Lower leg skin (tissue), 4 donors: ENCODE measurements around the gene CNTNAP1. TPM values are rescaled to one million over a fixed set of nuclear protein-coding genes. Genes with fewer than 3 reads are reported as not detected.
"Not testable (repeated sequence)": the region's sequence is repeated elsewhere in the genome, so short reads cannot be mapped to it uniquely, and the experiment has no call there.

Experiments
- DNase-seq, 2 donors: peaks; one replicate each; pipeline ENCODE4 v3.0.0-alpha.2; 2019; ENCODE audit warnings: low spot score in 2 of 2
- H3K4me3 ChIP-seq: fragments of 200-600 bp; sonication (generic); 2 replicates; pipeline ENCODE4 v1.5.1; 2017; ENCODE audit warnings: mild to moderate bottlenecking, low read depth; ENCODE audit not compliant: poor library complexity, severe bottlenecking
- POLR2A ChIP-seq, 2 donors: fragments of 450-650 bp; IDR thresholded peaks; one replicate each; pipeline ENCODE4 v1.6.1; 2016 to 2017; ENCODE audit warnings: antibody characterized with exemption in 2 of 2, mild to moderate bottlenecking in 1 of 2, moderate library complexity in 1 of 2
- WGBS, 2 donors: methylation state at CpG; one replicate each; pipeline ENCODE4 v1.1.5; 2018; 5-methylcytosine and 5-hydroxymethylcytosine counted together
- intact Hi-C: fragments of 100-400 bp; cut with DNase I; formaldehyde crosslinking; loops from one replicate; pipeline ENCODE4 v1.15.0; 2023; ENCODE audit warnings: low total_unique reads
- total RNA-seq, 4 donors: library from RNA; depleted of rRNA; stranded (reverse); fragments of >200 nt; gene quantifications; one replicate each; pipeline ENCODE4 v1.1.0, GENCODE V29; 2016
- TF ChIP-seq, protein P1 (sequence below), 3 donors: fragments of 450-650 bp; IDR thresholded peaks; one replicate each; pipeline ENCODE4 v1.5.1; 2016; ENCODE audit warnings: antibody characterized with exemption in 3 of 3, mild to moderate bottlenecking in 3 of 3, moderate library complexity in 2 of 3

CNTNAP1 gene
- total RNA-seq, 4 donors from 2014 or later = 0.13 to 1.5 (median 0.65) TPM

DNA sequence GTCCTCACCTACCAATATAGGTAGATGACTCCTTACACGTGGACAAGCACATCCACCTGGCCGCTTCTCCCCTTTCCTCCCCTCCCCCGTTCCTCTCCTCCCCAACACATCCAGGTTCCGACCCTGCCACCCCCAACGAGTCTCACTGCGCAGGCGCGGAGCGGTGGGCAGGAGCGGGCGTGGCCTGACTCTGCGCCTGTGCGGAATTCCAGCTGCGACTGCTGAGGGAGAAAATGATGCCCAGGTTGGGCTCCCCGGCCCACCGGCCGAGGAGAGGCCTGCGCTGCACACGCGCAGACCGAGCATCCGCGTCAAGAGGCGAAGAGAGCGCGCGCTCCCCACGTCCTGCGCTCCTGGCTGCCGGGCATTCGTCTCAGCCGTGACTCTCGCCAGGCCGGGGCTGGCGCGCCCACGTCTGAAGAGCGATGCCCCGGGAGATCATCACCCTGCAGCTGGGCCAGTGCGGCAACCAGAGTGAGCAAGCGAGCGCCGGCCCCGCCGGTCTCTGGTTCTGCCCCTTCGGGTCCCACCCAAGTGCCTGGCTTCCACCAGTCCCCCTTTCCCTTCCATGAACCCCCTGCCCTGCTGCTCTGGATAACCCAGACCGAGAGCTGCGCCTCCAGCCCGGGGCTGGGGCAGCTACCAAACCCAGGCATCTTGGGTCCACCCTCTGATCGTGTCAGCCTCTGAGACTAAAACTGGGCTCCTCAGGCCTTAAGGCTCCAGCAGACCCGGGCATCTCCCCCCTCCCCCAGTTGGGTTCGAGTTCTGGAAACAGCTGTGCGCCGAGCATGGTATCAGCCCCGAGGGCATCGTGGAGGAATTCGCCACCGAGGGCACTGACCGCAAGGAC is 23.0 kb upstream of the CNTNAP1 start, which contains the start of gene TUBG2:
Gene TUBG2 (plus strand): TSS at position 206 of the 853 bp plus-strand sequence. CDS start 220 bp downstream, at position 426.
- peak; percentile 67 to 96 for DNase-seq
- intact Hi-C loops = no loop called here
- peak within 1 kb of the TSS; percentile 39 for H3K4me3 ChIP-seq
- 4% methylated on average over 46 to 59 of the region's 59 CpGs for WGBS, 2 donors
- TF ChIP-seq POLR2A (IDR thresholded peaks at IDR 0.05) = peak in 1 of 2 donors; percentile 11
- TF ChIP-seq, protein P1, sequence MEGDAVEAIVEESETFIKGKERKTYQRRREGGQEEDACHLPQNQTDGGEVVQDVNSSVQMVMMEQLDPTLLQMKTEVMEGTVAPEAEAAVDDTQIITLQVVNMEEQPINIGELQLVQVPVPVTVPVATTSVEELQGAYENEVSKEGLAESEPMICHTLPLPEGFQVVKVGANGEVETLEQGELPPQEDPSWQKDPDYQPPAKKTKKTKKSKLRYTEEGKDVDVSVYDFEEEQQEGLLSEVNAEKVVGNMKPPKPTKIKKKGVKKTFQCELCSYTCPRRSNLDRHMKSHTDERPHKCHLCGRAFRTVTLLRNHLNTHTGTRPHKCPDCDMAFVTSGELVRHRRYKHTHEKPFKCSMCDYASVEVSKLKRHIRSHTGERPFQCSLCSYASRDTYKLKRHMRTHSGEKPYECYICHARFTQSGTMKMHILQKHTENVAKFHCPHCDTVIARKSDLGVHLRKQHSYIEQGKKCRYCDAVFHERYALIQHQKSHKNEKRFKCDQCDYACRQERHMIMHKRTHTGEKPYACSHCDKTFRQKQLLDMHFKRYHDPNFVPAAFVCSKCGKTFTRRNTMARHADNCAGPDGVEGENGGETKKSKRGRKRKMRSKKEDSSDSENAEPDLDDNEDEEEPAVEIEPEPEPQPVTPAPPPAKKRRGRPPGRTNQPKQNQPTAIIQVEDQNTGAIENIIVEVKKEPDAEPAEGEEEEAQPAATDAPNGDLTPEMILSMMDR (IDR thresholded peaks at IDR 0.05) = no peak

DNA sequence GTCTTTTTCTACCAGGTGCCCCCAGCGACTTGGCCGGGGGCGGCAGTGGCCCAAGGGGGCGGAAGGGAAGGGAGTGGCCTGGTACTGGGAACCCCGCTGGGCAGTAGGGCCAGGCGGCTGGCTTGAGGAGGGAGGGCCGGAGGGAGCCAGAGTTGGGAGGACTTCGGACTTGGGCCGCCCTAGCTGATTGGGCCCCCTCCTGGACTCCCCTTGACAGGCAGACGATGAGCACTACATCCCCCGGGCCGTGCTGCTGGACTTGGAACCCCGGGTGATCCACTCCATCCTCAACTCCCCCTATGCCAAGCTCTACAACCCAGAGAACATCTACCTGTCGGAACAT is 22.4 kb upstream of the CNTNAP1 start:
- DNase-seq, H3K4me3 ChIP-seq, intact Hi-C loops: not testable (repeated sequence)
- WGBS, 2 donors = 21 to 37% methylated on average over 5 of the region's 14 CpGs

DNA sequence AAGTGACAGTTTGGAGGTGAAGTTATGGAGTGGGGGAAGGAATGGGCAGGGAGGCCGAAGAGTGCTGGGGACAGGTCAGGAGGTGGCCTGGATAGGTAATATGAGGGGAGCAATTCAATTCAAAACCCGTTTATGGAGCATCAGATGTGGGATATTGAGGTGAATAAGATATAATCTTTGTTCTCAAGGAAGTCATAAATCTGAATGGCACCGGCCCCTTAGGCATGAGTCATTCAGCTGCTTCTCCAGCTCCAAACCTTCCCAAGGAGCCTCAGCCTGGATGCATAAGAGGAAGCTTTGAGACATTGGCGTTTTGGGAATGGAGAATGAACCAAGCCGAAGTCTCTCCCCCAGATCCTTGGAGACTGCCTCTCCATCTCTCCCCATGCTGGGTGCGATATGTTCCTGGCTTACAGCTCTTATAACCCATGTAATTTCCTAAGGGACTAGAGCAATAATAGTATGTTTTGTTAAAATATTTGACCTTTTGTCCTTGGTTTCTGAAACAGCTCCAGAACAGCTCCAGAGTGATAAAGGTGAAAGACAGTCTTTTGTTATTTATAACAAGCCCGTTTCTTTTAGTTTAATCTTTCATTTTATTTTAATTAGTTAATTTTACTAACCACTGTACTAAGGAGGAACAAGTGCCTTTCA is 21.5 kb upstream of the CNTNAP1 start:
- DNase-seq = no peak
- intact Hi-C loops = no loop called here
- TF ChIP-seq POLR2A (IDR thresholded peaks at IDR 0.05) = no peak
- TF ChIP-seq, protein P1 (IDR thresholded peaks at IDR 0.05) = no peak
- 34 to 35% methylated on average over 7 of the region's 7 CpGs for WGBS, 2 donors
- H3K4me3 ChIP-seq = no peak overlapping the region

DNA sequence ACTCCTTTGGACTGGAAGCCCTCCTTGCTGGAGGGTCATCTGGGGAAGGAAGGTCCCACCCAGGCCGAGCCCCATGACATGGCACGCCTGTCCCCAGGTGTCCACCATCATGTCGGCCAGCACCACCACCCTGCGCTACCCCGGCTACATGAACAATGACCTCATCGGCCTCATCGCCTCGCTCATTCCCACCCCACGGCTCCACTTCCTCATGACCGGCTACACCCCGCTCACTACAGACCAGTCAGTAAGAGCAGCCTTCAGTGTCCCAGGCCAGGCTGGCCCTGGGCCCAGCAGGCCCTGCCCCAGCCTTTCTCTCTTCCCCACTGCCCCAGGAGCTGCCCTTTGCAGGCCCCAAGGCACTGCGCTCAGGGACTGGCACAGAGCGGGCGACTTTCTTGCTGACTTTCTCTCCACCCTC is 16.7 kb upstream of the CNTNAP1 start:
- intact Hi-C loops = no loop called here
- 83 to 86% methylated on average over 14 of the region's 14 CpGs for WGBS, 2 donors
- no peak for DNase-seq
- H3K4me3 ChIP-seq = no peak overlapping the region
- TF ChIP-seq POLR2A (IDR thresholded peaks at IDR 0.05) = no peak
- TF ChIP-seq, protein P1 (IDR thresholded peaks at IDR 0.05) = no peak

DNA sequence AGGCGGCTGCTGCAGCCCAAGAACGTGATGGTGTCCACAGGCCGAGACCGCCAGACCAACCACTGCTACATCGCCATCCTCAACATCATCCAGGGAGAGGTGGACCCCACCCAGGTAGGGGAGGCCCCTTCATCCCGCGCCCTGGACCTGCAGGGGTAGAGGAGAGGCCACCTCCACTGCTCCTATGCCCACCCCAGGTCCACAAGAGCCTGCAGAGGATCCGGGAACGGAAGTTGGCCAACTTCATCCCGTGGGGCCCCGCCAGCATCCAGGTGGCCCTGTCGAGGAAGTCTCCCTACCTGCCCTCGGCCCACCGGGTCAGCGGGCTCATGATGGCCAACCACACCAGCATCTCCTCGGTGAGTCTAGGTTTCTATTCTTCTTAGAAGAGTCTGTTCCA is 16.2 kb upstream of the CNTNAP1 start:
- DNase-seq, intact Hi-C loops: not testable (repeated sequence)

DNA sequence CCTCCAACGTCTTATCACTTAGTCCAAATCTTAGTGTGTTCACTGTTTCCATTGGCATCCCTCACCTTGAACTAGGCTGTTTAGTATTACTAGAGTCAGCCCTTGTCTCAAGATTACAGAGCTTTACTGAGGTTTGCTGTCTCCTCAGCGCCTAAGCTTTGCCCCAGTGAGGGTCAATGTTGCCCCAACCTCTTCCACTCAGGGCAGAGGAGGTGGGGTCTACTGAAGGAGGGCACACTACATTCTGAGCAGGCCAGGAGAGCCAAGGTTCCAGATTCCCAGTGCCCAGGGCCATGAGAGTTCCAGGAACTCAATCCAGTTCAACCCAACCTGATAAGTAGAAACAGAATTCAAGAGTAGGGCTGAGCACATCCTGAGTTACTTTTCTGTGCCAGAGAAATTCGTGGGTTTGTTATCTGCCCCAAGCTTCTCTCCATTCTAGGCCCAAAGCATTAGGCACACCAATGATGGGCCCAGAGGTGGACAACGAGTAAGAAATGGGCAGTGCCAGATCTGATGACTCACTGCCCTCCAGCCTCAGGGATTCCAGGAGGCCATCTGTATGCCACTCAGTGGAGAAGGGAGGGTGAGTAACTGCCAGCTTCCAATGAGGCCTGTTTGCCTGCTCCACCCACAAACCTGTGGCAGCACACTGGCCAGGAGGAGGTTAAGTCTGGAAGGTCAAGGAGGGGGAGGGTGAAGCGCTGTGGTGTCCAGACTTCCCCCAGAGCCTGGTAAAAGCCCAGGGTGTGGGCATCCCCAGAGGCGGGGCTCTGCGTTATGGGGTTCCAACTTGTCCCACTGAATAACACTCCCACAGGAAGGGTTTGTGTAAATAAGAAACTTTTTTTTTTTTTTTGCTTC is 15.0 kb upstream of the CNTNAP1 start:
- no peak for DNase-seq
- intact Hi-C loops = no loop called here
- no peak overlapping the region for H3K4me3 ChIP-seq
- TF ChIP-seq POLR2A (IDR thresholded peaks at IDR 0.05) = no peak
- TF ChIP-seq, protein P1 (IDR thresholded peaks at IDR 0.05) = no peak
- 32 to 39% methylated on average over 7 of the region's 7 CpGs for WGBS, 2 donors

More for the DNA sequence above, 16.2 kb upstream of the CNTNAP1 start:
- H3K4me3 ChIP-seq = not testable (repeated sequence)
- 92 to 94% methylated on average over 5 to 9 of the region's 16 CpGs for WGBS, 2 donors
